HUES6 (cell line): ENCODE results near the gene PRAC2.
"Not testable (repeated sequence)": the region's sequence is repeated elsewhere in the genome, so short reads cannot be mapped to it uniquely, and the experiment has no call there.

Experiments
- H3K27ac ChIP-seq: 2 replicates; pipeline ENCODE4 v1.7.0; 2013; ENCODE audit warnings: low read depth, mild to moderate bottlenecking, low read length, inconsistent platforms
- H3K27me3 ChIP-seq: 2 replicates; pipeline ENCODE4 v1.6.1; 2013; ENCODE audit warnings: low read length; ENCODE audit not compliant: control insufficient read depth, insufficient read depth
- H3K36me3 ChIP-seq: 2 replicates; pipeline ENCODE4 v1.6.1; 2013; ENCODE audit warnings: low read length; ENCODE audit not compliant: control insufficient read depth, insufficient read depth
- H3K4me1 ChIP-seq: 2 replicates; pipeline ENCODE4 v1.6.1; 2013; ENCODE audit warnings: low read length; ENCODE audit not compliant: control insufficient read depth, insufficient read depth
- H3K4me3 ChIP-seq: 2 replicates; pipeline ENCODE4 v1.5.1; 2013; ENCODE audit warnings: low read depth, low read length
- H3K9ac ChIP-seq: one replicate; pipeline ENCODE4 v1.6.1; 2013; ENCODE audit warnings: mild to moderate bottlenecking, low read length
- H3K9me3 ChIP-seq: 2 replicates; pipeline ENCODE4 v1.6.1; 2013; ENCODE audit warnings: low read depth, low read length; ENCODE audit not compliant: control insufficient read depth, insufficient read depth

Gene PRAC2

GRCh38 chr17:48704361-48705248 lies 18.4 kb upstream of the PRAC2 start:
- Histone ChIP-seq H3K9ac (no peak overlapping the region), H3K36me3 (no peaks in the 10 kb centered on the region), H3K27me3 (peaks cover 24% of the 10 kb centered on the region; the same call in 1 of the 2 replicates), H3K4me3 (no peak overlapping the region), H3K4me1 (no peaks in the 10 kb centered on the region; the same call in 1 of the 2 replicates), H3K27ac (no peak overlapping the region), H3K9me3 (no peaks in the 10 kb centered on the region)

DNA sequence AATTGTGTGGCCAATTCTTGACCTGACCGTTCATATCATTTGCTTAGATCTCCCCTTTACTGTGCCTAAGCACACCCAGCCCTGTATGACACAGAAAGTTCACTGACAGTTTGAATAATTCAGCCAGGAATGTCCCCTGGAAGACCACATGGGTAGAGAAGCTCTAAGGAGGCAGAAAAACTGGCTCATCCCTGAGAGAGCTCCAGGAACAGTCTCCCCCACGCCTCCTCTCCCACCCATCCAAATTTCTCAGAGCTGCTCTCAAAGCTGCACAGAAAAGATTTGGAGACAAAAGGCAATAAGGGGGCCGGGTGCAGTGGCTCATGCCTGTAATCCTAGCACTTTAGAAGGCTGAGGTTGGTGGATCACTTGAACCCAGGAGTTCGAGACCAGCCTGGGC lies 11.9 kb upstream of the PRAC2 start:
- Histone ChIP-seq H3K9me3 (no peaks in the 10 kb centered on the region), H3K9ac (no peak overlapping the region), H3K36me3 (no peaks in the 10 kb centered on the region), H3K4me1 (peaks cover 3% of the 10 kb centered on the region; the same call in 1 of the 2 replicates), H3K27ac (no peak overlapping the region), H3K27me3 (peaks cover 34% of the 10 kb centered on the region), H3K4me3 (no peak overlapping the region)

- H3K27me3 ChIP-seq: peaks cover 72% of the 10 kb centered on the region
- H3K36me3 ChIP-seq: no peaks in the 10 kb centered on the region
- no peak overlapping the region for H3K9ac ChIP-seq
- H3K4me3 ChIP-seq: no peak overlapping the region
- H3K9me3 ChIP-seq: no peaks in the 10 kb centered on the region
- peaks cover 26% of the 10 kb centered on the region for H3K4me1 ChIP-seq
- no peak overlapping the region for H3K27ac ChIP-seq
Observed at GRCh38 chr17:48715496-48716399, 7.2 kb upstream of the PRAC2 start.

DNA sequence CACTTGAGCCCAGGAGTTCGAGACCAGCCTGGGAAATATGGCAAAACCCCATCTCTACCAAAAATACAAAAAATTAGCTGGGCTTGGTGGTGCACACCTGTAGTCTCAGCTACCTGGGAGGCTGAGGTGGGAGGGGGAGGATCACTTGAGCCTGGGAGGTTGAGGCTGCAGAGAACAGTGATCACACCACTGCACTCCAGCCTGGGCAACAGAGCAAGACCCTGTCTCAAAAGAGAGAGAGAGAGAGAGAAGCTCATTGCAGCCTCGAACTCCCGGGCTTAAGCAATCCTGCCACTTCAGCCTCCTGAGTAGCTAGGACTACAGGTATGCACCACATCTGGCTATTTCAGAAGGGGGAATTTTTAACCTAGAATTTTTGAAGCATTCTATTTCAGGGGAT lies 6.4 kb upstream of the PRAC2 start:
- not testable (repeated sequence) for H3K36me3 ChIP-seq, H3K4me3 ChIP-seq, H3K9me3 ChIP-seq, H3K9ac ChIP-seq, H3K27ac ChIP-seq
- peaks cover 28% of the 10 kb centered on the region for H3K4me1 ChIP-seq
- H3K27me3 ChIP-seq: peaks cover 80% of the 10 kb centered on the region

DNA sequence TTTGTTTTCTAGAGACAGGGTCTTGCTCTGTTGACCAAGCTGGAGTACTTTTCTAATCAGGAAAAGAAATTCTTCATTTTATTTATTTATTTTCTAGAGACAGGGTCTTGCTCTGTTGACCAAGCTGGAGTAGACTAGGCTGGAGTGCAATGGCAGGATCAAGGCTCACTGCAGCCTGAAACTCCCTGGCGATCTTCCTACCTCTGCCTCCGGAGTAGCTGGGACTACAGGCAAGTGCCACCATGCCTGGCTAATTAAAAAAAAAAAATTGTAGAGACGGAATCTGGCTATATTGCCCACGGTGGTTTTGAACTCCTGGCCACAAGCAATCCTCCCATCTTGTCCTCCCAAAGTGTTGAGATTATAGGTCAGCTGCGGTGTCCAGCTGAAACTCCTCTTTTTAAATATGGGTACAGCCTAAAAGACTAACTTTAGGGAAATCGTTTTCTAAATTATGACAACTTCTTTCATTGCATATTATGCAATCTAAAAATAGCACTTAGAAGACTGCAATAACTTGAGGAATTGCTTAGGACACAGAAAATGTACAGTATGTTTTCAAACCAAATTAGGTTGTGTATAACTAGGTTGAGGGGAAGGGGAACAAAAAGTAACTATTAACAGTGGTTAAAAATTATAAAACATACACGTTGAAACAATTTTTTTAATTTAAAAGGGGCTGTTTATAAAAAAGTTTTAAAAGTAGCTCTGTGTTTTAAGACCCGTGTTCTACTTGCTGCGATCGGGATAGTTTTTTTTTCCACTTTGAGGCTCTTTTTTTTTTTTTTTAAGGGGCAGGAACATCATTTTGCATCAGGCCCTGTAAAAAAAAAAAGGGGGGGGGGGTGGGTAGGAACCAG lies 5.4 kb upstream of the PRAC2 start:
- H3K36me3 ChIP-seq: no peaks in the 10 kb centered on the region
- H3K9ac ChIP-seq: no peak overlapping the region
- no peaks in the 10 kb centered on the region for H3K9me3 ChIP-seq
- H3K4me3 ChIP-seq: peak overlapping the region; percentile 62; the same call in 1 of the 2 replicates
- peaks cover 28% of the 10 kb centered on the region for H3K4me1 ChIP-seq
- H3K27me3 ChIP-seq: peaks cover 83% of the 10 kb centered on the region
- H3K27ac ChIP-seq: no peak overlapping the region

DNA sequence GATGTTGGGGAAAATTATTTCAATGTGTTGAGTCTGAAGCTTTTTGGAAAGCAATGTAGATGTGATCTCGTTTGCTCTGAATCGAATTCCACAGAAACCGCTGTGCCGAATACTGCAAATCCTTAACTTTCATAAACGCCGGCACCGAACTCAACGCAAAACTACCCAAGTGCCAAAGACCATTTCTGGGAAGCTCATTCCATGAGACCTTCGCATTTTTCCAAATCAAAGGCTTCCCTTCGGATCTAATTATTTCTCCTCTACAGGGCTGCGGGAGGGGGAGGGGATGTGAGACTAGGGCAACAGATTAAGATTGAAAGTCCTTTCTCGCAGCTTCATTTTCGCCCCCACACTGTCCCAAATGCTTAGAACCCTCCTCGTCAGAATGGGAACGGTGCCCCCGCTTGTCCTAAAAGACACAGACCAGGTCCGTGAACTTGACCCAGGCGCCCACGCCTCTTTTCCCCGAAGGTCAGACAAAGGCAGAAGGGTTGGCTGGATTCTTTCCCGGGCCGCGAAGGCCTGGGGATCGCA lies 4.7 kb upstream of the PRAC2 start:
- H3K4me3 ChIP-seq: peak overlapping the region; percentile 62

GRCh38 chr17:48718761-48719641 lies 4.0 kb upstream of the PRAC2 start:
- no peaks in the 10 kb centered on the region for H3K9me3 ChIP-seq
- peaks cover 92% of the 10 kb centered on the region for H3K27me3 ChIP-seq
- H3K4me3 ChIP-seq: peak overlapping the region; percentile 62
- H3K4me1 ChIP-seq: peaks cover 31% of the 10 kb centered on the region
- peak overlapping the region; percentile 89 for H3K9ac ChIP-seq
- H3K36me3 ChIP-seq: no peaks in the 10 kb centered on the region
- peak overlapping the region; percentile 33; the same call in 1 of the 2 replicates for H3K27ac ChIP-seq

More for the DNA sequence above, 4.7 kb upstream of the PRAC2 start:
- Histone ChIP-seq H3K4me1 (peaks cover 28% of the 10 kb centered on the region), H3K27me3 (peaks cover 85% of the 10 kb centered on the region), H3K27ac (peak overlapping the region; percentile 33; the same call in 1 of the 2 replicates), H3K9me3 (no peaks in the 10 kb centered on the region), H3K9ac (peak overlapping the region; percentile 89), H3K36me3 (no peaks in the 10 kb centered on the region)

GRCh38 chr17:48719642-48720265 lies 3.2 kb upstream of the PRAC2 start:
- H3K9ac ChIP-seq: peak overlapping the region; percentile 89
- no peaks in the 10 kb centered on the region for H3K9me3 ChIP-seq
- H3K27ac ChIP-seq: peak overlapping the region; percentile 54; the same call in 1 of the 2 replicates
- H3K27me3 ChIP-seq: peaks cover 94% of the 10 kb centered on the region
- H3K4me1 ChIP-seq: peaks cover 35% of the 10 kb centered on the region
- peak overlapping the region; percentile 62 for H3K4me3 ChIP-seq
- H3K36me3 ChIP-seq: no peaks in the 10 kb centered on the region

GRCh38 chr17:48720266-48721008 lies 2.5 kb upstream of the PRAC2 start:
- Histone ChIP-seq H3K27me3 (peaks cover 99% of the 10 kb centered on the region), H3K9ac (peak overlapping the region; percentile 87), H3K36me3 (no peaks in the 10 kb centered on the region), H3K27ac (peak overlapping the region; percentile 54; the same call in 1 of the 2 replicates), H3K4me1 (peaks cover 42% of the 10 kb centered on the region), H3K4me3 (peak overlapping the region; percentile 62), H3K9me3 (no peaks in the 10 kb centered on the region)
